Endodermal cell (in vitro differentiated cells): Measurements from ENCODE around the gene VAMP3. TPM values are rescaled to one million over a fixed set of nuclear protein-coding genes. Genes with fewer than 3 reads are reported as not detected.

Experiments used
- DNase-seq: peaks from one replicate; pipeline ENCODE4 v3.0.0-alpha.2; 2017
- H3K27ac ChIP-seq: 2 replicates; pipeline ENCODE4 v1.5.1; 2013; ENCODE audit warnings: mild to moderate bottlenecking, low read depth, low read length, moderate library complexity
- H3K27me3 ChIP-seq: 2 replicates; pipeline ENCODE4 v1.6.1; 2013; ENCODE audit warnings: mild to moderate bottlenecking, low read length, moderate library complexity; ENCODE audit not compliant: insufficient read depth, control insufficient read depth, poor library complexity, severe bottlenecking
- H3K36me3 ChIP-seq: 2 replicates; pipeline ENCODE4 v1.7.0; 2013; ENCODE audit warnings: mild to moderate bottlenecking, low read length, moderate library complexity; ENCODE audit not compliant: control insufficient read depth, insufficient read depth
- H3K4me1 ChIP-seq: one replicate; pipeline ENCODE4 v1.7.0; 2013; ENCODE audit warnings: low read length; ENCODE audit not compliant: control insufficient read depth, insufficient read depth
- H3K4me3 ChIP-seq: 2 replicates; pipeline ENCODE4 v1.5.1; 2013; ENCODE audit warnings: mild to moderate bottlenecking, low read length, moderate library complexity
- H3K9ac ChIP-seq: 2 replicates; pipeline ENCODE4 v1.6.1; 2013; ENCODE audit warnings: mild to moderate bottlenecking, low read length, moderate library complexity; ENCODE audit not compliant: poor library complexity, severe bottlenecking; ENCODE audit errors: extremely low read depth
- H3K9me3 ChIP-seq: 2 replicates; pipeline ENCODE4 v1.6.1; 2013; ENCODE audit warnings: mild to moderate bottlenecking, low read length, moderate library complexity; ENCODE audit not compliant: control insufficient read depth
- H3K27ac Mint-ChIP-seq: 2 replicates; pipeline ENCODE4 v1.8.0; 2020; ENCODE audit warnings: mixed read lengths
- H3K27me3 Mint-ChIP-seq: 2 replicates; pipeline ENCODE4 v1.8.0; 2021; ENCODE audit warnings: mild to moderate bottlenecking, mixed read lengths; ENCODE audit not compliant: insufficient read depth
- H3K36me3 Mint-ChIP-seq: 2 replicates; pipeline ENCODE4 v1.8.0; 2020; ENCODE audit warnings: low read depth, mixed read lengths
- H3K4me1 Mint-ChIP-seq: 2 replicates; pipeline ENCODE4 v1.8.0; 2020; ENCODE audit warnings: mixed read lengths
- H3K4me3 Mint-ChIP-seq: 2 replicates; pipeline ENCODE4 v1.8.0; 2020; ENCODE audit warnings: mild to moderate bottlenecking, moderate library complexity, mixed read lengths
- H3K9me3 Mint-ChIP-seq: 2 replicates; pipeline ENCODE4 v1.8.0; 2020; ENCODE audit warnings: mild to moderate bottlenecking, mixed read lengths
- CTCF ChIP-seq: fragments of 200-600 bp; sonication (generic); conservative IDR thresholded peaks from 2 replicates; pipeline ENCODE4 v1.5.0; 2021; ENCODE audit warnings: antibody characterized with exemption, mild to moderate bottlenecking
- WGBS, 2 experiments: methylation state at CpG; one replicate each; pipeline versions ENCODE4 v1.1.5 to v1.1.7; 2013; ENCODE audit warnings: missing lambda C conversion rate in 2 of 2, mixed read lengths in 1 of 2; ENCODE audit not compliant: insufficient coverage in 1 of 2, insufficient read length in 1 of 2; 5-methylcytosine and 5-hydroxymethylcytosine counted together
- total RNA-seq, 2 donors: library from RNA; stranded (reverse); fragmentation: NEBNext Ultra II Directional in 1 of 2; extraction: Animal tissue kit (Norgen Biotek cat#: 25700) in 1 of 2; gene quantifications; 2 replicates in 1 of 2; 3 replicates in 1 of 2; pipeline ENCODE4 v1.2.1, GENCODE V29; 2021

VAMP3 gene
- total RNA-seq, 2 donors from 2014 or later, result 53.2 to 60.2 TPM

GRCh38 chr1:7781923-7782495 is 10.9 kb downstream of the VAMP3 start:
- Mint-ChIP-seq H3K27me3 (peaks cover 11% of the 10 kb centered on the region), H3K4me3 (peak overlapping the region; percentile 64), H3K36me3 (peaks cover 54% of the 10 kb centered on the region), H3K9me3 (peaks cover 11% of the 10 kb centered on the region), H3K27ac (no peak overlapping the region), H3K4me1 (no peaks in the 10 kb centered on the region)
- Histone ChIP-seq H3K9ac (no peak overlapping the region), H3K4me3 (no peak overlapping the region), H3K4me1 (no peaks in the 10 kb centered on the region), H3K27me3 (no peaks in the 10 kb centered on the region), H3K9me3 (peaks cover 7% of the 10 kb centered on the region), H3K36me3 (peaks cover 46% of the 10 kb centered on the region), H3K27ac (no peak overlapping the region)
- 90 to 94% methylated on average over 13 to 16 of the region's 16 CpGs for WGBS, 2 experiments
- DNase-seq, result no peak
- TF ChIP-seq CTCF, result no peak

DNA sequence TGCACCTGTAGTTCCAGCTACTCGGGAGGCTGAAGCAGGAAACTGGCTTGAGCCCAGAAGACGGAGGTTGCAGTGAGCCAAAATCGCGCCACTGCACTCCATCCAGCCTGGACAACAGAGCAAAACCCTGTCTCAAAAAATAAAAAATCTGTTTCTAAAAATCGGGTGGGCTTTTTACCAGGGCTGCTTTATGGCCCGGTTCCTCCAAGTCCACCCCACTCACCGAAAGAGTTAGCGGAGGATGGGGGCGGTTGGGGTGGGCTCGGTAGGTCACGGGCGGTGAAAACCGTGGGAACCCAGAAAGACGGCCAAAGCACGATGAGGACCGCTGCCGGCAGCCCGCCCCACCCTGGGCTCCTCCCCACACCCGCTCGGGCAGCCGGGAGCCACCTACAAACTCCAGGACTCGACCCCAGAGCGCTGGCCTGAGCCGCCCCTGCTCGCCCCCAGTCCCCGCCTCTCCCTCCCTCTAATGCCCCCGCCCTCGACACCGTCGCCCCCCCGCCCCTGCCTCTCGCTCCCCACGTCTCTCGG is 12.1 kb downstream of the VAMP3 start:
- Mint-ChIP-seq H3K9me3 (peaks cover 11% of the 10 kb centered on the region), H3K36me3 (peaks cover 45% of the 10 kb centered on the region), H3K4me3 (peak overlapping the region; percentile 64), H3K4me1 (no peaks in the 10 kb centered on the region), H3K27me3 (peaks cover 11% of the 10 kb centered on the region), H3K27ac (peak overlapping the region; percentile 39)
- 13 to 67% methylated on average over 5 to 26 of the region's 34 CpGs for WGBS, 2 experiments
- peaks cover 7% of the 10 kb centered on the region for H3K9me3 ChIP-seq
- peak overlapping the region; percentile 78 for H3K4me3 ChIP-seq
- H3K27ac ChIP-seq, result no peak overlapping the region
- no peak for TF ChIP-seq CTCF
- H3K27me3 ChIP-seq, result no peaks in the 10 kb centered on the region
- no peaks in the 10 kb centered on the region for H3K4me1 ChIP-seq
- peak overlapping the region; percentile 11 for H3K9ac ChIP-seq
- DNase-seq, result peak; percentile 91
- peaks cover 34% of the 10 kb centered on the region for H3K36me3 ChIP-seq

DNA sequence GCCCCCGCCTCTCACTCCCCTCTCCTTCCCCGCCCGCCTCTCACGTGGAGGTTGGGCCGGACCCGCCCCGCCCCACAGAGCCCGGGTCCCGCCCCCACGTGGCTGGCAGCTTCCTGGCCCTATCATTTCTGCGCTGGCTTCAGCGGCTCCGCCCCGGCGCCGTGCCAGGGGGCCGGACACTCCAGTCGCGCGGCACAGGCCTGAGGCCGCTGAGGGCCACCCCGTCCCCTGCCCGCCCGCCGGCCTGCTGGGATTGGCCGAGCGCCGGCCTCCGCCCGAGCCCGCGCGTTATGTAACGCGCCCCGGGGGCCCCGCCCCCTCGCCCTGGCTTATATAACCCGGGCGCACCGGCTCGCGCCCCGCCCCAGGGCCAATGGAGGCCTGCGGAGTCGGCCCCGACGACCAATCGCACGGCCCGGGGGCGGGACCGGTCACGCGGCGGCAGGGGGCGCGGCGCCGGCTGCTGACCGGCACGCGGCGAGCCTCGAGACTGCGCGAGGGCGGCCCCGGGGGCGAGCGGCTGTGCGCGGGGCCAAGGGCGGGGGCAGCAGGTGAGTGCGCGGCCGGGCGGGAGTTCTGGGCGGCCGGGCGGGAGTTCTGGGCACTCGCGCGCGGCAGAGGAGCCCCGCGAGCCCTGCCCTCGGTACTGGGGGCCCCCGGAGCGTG is 12.9 kb downstream of the VAMP3 start, which contains the start of gene PER3:
TSS of gene PER3 (plus strand) at position 466 of the 666 bp plus-strand sequence. CDS start 587 bp downstream, outside the sequence.
- Mint-ChIP-seq H3K4me3 (peak within 1 kb of the TSS; percentile 64), H3K27ac (peak within 1 kb of the TSS; percentile 39)
- no peak within 1 kb of the TSS for H3K27ac ChIP-seq

More for the DNA sequence above, 12.9 kb downstream of the VAMP3 start, which contains the start of gene PER3:
- Histone ChIP-seq H3K9ac (peak within 1 kb of the TSS; percentile 11), H3K4me1 (no peaks in the 10 kb centered on the region), H3K36me3 (peaks cover 28% of the 10 kb centered on the region), H3K27me3 (no peaks in the 10 kb centered on the region), H3K9me3 (peaks cover 12% of the 10 kb centered on the region), H3K4me3 (peak within 1 kb of the TSS; percentile 78)
- H3K36me3 Mint-ChIP-seq, result peaks cover 47% of the 10 kb centered on the region
- H3K4me1 Mint-ChIP-seq, result no peaks in the 10 kb centered on the region
- peaks cover 11% of the 10 kb centered on the region for H3K9me3 Mint-ChIP-seq
- DNase-seq, result peak; percentile 99
- 0 to 1% methylated on average over 9 to 90 of the region's 90 CpGs for WGBS, 2 experiments
- H3K27me3 Mint-ChIP-seq, result peaks cover 11% of the 10 kb centered on the region
- TF ChIP-seq CTCF, result no peak
